ENCODE results near the gene MRFAP1L1.

GRCh38 chr4:6716958-6717655 lies 7.4 kb upstream of the MRFAP1L1 start:
- no peak for TF ChIP-seq CTCF (IDR thresholded peaks at IDR 0.05)
- no peak for TF ChIP-seq POLR2A (IDR thresholded peaks at IDR 0.05)
